Right atrium auricular region (tissue), 2 donors: ENCODE measurements around the gene DISP3. TPM values are rescaled to one million over a fixed set of nuclear protein-coding genes. Genes with fewer than 3 reads are reported as not detected.

ENCODE experiments used
- DNase-seq: peaks from one replicate; pipeline ENCODE4 v3.0.0-alpha.2; 2019; ENCODE audit warnings: low spot score
- H3K27ac ChIP-seq, 2 donors: fragments of 200-600 bp; sonication (generic); 1 replicate in 1 of 2; 2 replicates in 1 of 2; pipeline ENCODE4 v1.5.1; 2016 to 2019
- H3K27me3 ChIP-seq, 2 donors: fragments of 200-600 bp; sonication (generic); one replicate each; pipeline versions ENCODE4 v1.5.1 to v1.6.0; 2017 to 2019
- H3K36me3 ChIP-seq: fragments of 200-600 bp; sonication (generic); one replicate; pipeline ENCODE4 v1.5.1; 2016
- H3K4me1 ChIP-seq, 2 donors: fragments of 200-600 bp; sonication (generic); one replicate each; pipeline versions ENCODE4 v1.5.1 to v1.6.0; 2017 to 2019
- H3K4me3 ChIP-seq, 2 donors: fragments of 200-600 bp; sonication (generic); 1 replicate in 1 of 2; 2 replicates in 1 of 2; pipeline ENCODE4 v1.5.1; 2017 to 2019; ENCODE audit warnings: mild to moderate bottlenecking in 1 of 2, moderate library complexity in 1 of 2
- H3K9me3 ChIP-seq, 2 donors: fragments of 200-600 bp; sonication (generic); one replicate each; pipeline ENCODE4 v1.5.1; 2019
- total RNA-seq, 2 donors: library from RNA; depleted of rRNA; stranded (reverse); fragments of >200 nt; gene quantifications; one replicate each; pipeline ENCODE4 v1.1.0, GENCODE V29; 2016
- TF ChIP-seq, protein P1 (sequence below), 2 donors: fragments of 200-600 bp; sonication (generic); IDR thresholded peaks; one replicate each; pipeline ENCODE4 v1.5.1; 2019; ENCODE audit warnings: antibody characterized with exemption in 2 of 2

DISP3 gene
- total RNA-seq, 2 donors from 2014 or later = 0.16 TPM; not detected in 1

DNA sequence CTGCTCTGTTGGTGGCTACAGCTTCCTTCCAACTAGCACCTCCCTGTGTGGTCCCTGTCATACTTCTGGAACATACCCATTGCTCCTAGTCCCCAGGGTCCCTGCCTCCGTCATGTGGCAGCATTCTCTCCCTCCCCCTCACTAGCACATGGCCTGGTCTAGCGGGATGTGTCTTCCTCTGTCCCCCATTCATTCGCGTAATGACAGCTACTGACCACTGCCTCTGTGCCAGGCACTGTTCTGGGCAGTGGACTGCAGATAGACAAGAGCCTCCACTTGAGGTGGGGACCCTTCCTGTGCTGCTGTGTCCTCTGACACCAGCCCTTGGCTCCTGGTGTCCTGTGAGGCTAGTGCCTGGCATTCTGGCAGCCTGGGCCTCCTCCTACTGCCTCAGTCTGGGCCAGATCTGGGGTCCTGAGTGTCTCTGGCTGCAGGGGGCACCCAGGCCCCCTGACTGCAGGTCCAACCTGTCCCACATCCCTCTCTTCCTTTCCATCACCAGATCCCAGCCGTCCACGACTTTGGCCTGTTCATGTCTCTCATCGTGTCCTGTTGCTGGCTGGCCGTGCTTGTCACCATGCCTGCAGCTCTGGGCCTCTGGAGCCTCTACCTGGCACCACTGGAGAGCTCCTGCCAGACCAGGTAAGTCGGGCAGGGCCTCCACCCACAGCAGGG, 38.1 kb downstream of the DISP3 start:
- Histone ChIP-seq H3K4me3 (no peak overlapping the region), H3K36me3 (no peaks in the 10 kb centered on the region), H3K27ac (no peak overlapping the region), H3K4me1 (no peaks in the 10 kb centered on the region), H3K27me3 (no peaks in the 10 kb centered on the region), H3K9me3 (peaks cover 0 to 3% of the 10 kb centered on the region in 2 donors)
- TF ChIP-seq, protein P1, sequence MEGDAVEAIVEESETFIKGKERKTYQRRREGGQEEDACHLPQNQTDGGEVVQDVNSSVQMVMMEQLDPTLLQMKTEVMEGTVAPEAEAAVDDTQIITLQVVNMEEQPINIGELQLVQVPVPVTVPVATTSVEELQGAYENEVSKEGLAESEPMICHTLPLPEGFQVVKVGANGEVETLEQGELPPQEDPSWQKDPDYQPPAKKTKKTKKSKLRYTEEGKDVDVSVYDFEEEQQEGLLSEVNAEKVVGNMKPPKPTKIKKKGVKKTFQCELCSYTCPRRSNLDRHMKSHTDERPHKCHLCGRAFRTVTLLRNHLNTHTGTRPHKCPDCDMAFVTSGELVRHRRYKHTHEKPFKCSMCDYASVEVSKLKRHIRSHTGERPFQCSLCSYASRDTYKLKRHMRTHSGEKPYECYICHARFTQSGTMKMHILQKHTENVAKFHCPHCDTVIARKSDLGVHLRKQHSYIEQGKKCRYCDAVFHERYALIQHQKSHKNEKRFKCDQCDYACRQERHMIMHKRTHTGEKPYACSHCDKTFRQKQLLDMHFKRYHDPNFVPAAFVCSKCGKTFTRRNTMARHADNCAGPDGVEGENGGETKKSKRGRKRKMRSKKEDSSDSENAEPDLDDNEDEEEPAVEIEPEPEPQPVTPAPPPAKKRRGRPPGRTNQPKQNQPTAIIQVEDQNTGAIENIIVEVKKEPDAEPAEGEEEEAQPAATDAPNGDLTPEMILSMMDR (IDR thresholded peaks at IDR 0.05) = no peak
- DNase-seq = no peak

DNA sequence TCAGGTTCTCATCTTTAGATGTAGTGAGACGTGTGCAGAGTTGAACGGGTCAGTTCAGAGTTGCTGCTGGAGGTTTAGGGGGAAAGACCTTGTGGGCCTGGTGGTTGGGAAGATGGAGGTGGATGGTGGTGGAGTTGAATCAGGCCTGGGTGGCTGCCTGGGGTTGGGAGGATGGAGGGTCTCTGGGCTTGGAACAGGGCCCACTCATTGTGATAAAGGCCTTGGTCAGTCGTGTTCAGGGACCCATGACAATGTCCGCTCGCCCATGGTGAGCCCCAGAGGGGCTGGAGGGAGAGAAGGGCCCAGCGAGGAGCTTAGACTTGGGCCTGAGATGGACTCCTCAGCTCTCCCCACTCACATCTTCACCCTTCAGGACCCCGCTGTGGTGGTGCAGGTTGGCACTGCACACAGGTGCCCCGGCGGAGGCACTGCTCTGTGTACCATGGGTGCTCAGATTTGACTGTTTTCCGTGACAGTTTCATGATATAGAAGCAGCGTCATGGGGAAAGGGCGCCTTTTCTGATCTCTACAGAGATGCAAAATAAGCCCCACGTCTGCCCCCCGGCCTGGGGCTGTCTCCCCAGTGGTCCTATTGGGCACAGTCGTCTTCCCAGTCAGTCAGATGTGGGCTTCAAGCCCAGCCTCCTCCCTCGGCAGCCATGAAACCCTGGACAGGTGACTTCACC, 39.2 kb downstream of the DISP3 start:
- no peaks in the 10 kb centered on the region for H3K27me3 ChIP-seq
- H3K9me3 ChIP-seq = no peaks in the 10 kb centered on the region
- H3K4me1 ChIP-seq = no peaks in the 10 kb centered on the region
- TF ChIP-seq, protein P1 (IDR thresholded peaks at IDR 0.05) = no peak
- H3K36me3 ChIP-seq = no peaks in the 10 kb centered on the region
- H3K4me3 ChIP-seq = no peak overlapping the region
- DNase-seq = no peak
- no peak overlapping the region for H3K27ac ChIP-seq

DNA sequence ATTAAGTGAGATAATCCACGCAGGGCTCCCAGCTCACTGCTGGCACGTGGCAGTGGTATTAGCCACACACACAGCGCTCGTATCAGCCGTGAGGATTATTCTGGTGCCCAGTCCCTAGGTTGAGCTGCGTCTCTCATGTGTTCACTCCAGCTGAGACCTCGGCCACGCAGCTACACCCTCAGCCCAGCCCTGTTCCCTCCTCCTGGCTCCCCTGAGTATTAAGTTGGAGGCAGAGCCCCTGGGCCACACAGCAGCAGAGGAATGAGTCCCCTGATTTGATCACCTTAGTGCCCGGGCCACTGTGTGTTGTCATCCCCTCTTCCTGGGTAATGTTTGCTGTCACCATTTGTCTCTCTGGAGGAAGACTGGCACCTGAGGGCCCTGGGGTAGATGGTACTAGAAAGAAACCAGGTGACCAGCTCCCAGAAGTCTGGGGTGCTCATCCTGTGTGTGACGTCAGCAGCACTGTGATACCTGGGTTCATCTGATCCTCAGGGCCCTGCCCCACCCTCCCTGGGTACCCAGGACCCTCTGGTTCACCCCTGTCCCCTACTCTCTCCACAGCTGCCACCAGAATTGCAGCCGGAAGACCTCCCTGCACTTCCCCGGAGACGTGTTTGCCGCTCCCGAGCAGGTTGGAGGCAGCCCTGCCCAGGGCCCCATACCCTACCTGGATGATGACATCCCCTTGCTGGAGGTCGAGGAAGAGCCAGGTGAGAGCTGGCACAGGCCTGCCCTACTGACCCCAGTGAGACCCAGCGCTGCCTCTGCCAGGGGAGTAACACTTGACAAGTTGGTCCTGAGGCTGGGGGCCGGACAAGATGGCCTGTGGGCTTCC, 40.1 kb downstream of the DISP3 start:
- Histone ChIP-seq H3K4me3 (no peak overlapping the region), H3K27ac (no peak overlapping the region), H3K27me3 (no peaks in the 10 kb centered on the region), H3K4me1 (no peaks in the 10 kb centered on the region), H3K36me3 (no peaks in the 10 kb centered on the region), H3K9me3 (no peaks in the 10 kb centered on the region)
- TF ChIP-seq, protein P1 (IDR thresholded peaks at IDR 0.05) = no peak
- DNase-seq = no peak

DNA sequence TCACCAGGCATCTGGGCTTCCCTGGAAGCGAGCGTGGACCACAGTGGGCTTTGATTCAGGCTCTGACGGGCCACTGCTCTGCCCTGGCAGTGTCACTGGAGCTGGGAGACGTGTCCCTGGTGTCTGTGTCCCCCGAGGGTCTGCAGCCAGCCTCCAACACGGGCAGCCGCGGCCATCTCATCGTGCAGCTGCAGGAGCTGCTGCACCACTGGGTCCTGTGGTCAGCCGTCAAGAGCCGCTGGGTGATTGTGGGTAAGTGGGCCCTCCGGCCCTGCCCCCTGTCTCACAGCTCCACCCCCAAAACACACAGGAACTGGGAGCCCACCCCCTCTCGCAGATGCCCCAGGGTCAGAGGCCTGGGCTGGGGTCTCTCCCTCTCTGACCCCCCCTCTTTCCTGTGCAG, 40.7 kb downstream of the DISP3 start:
- no peak for DNase-seq
- TF ChIP-seq, protein P1 (IDR thresholded peaks at IDR 0.05) = no peak

DNA sequence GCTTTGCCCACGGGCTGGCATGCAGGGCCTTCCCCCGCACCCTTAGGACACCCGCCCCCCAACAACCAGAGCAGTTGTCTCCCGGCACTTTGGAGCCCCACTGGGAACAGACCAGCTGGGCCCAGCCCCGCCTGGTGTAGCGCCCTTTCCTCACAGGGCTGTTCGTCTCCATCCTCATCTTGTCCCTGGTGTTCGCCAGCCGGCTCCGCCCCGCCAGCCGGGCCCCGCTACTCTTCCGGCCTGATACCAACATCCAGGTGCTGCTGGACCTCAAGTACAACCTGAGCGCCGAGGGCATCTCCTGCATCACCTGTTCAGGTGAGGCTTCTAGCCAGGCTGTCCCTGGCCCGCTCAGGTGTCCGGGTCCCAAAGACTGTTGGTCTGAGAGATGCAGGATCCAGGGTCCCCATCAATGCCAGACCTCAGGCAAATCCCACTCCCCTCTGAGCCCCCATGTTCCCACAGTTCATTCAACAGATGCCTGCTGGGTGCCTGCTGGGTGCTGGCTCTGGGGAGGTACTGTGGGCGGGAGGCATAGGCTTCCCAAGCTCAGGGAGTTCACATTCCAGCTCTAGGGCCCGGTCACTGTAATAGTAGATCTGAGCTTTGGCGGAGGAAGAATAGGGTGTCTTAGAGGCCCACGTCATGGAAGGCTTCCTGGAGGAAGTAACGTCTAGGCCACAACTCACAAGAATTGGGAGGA, 41.7 kb downstream of the DISP3 start:
- TF ChIP-seq, protein P1 (IDR thresholded peaks at IDR 0.05) = no peak
- H3K27ac ChIP-seq = no peak overlapping the region
- H3K4me3 ChIP-seq = no peak overlapping the region
- no peaks in the 10 kb centered on the region for H3K4me1 ChIP-seq
- no peaks in the 10 kb centered on the region for H3K9me3 ChIP-seq
- no peaks in the 10 kb centered on the region for H3K27me3 ChIP-seq
- no peaks in the 10 kb centered on the region for H3K36me3 ChIP-seq
- no peak for DNase-seq

More for the DNA sequence above, 40.7 kb downstream of the DISP3 start:
- no peak overlapping the region for H3K4me3 ChIP-seq
- no peaks in the 10 kb centered on the region for H3K36me3 ChIP-seq
- H3K4me1 ChIP-seq = no peaks in the 10 kb centered on the region
- no peaks in the 10 kb centered on the region for H3K27me3 ChIP-seq
- no peaks in the 10 kb centered on the region for H3K9me3 ChIP-seq
- H3K27ac ChIP-seq = no peak overlapping the region
